IPS-18a (cell line): ENCODE data around the gene SOBP.

Source experiments
- H3K27ac ChIP-seq: one replicate; pipeline ENCODE4 v1.5.1; 2013; ENCODE audit warnings: low read length
- H3K27me3 ChIP-seq: one replicate; pipeline ENCODE4 v1.6.1; 2013; ENCODE audit warnings: mild to moderate bottlenecking, low read length; ENCODE audit not compliant: control insufficient read depth, insufficient read depth
- H3K36me3 ChIP-seq: one replicate; pipeline ENCODE4 v1.6.1; 2013; ENCODE audit warnings: low read depth, low read length; ENCODE audit not compliant: control insufficient read depth
- H3K4me1 ChIP-seq: one replicate; pipeline ENCODE4 v1.6.1; 2013; ENCODE audit warnings: low read depth, low read length; ENCODE audit not compliant: control insufficient read depth
- H3K4me3 ChIP-seq: one replicate; pipeline ENCODE4 v1.5.1; 2013; ENCODE audit warnings: low read length
- H3K9ac ChIP-seq: one replicate; pipeline ENCODE4 v1.6.1; 2013; ENCODE audit warnings: mild to moderate bottlenecking, low read length, moderate library complexity
- H3K9me3 ChIP-seq: one replicate; pipeline ENCODE4 v1.6.1; 2013; ENCODE audit warnings: low read depth, low read length; ENCODE audit not compliant: control insufficient read depth

SOBP gene

GRCh38 chr6:107707346-107708275 is 217.7 kb downstream of the SOBP start:
- no peak overlapping the region for H3K27ac ChIP-seq
- H3K9ac ChIP-seq: no peak overlapping the region
- H3K36me3 ChIP-seq: no peaks in the 10 kb centered on the region
- H3K27me3 ChIP-seq: no peaks in the 10 kb centered on the region
- no peak overlapping the region for H3K4me3 ChIP-seq
- H3K4me1 ChIP-seq: no peaks in the 10 kb centered on the region
- H3K9me3 ChIP-seq: no peaks in the 10 kb centered on the region

GRCh38 chr6:107708435-107708834 is 218.5 kb downstream of the SOBP start:
- Histone ChIP-seq H3K4me1 (no peaks in the 10 kb centered on the region), H3K9ac (no peak overlapping the region), H3K4me3 (no peak overlapping the region), H3K27me3 (no peaks in the 10 kb centered on the region), H3K9me3 (no peaks in the 10 kb centered on the region), H3K36me3 (no peaks in the 10 kb centered on the region), H3K27ac (no peak overlapping the region)

DNA sequence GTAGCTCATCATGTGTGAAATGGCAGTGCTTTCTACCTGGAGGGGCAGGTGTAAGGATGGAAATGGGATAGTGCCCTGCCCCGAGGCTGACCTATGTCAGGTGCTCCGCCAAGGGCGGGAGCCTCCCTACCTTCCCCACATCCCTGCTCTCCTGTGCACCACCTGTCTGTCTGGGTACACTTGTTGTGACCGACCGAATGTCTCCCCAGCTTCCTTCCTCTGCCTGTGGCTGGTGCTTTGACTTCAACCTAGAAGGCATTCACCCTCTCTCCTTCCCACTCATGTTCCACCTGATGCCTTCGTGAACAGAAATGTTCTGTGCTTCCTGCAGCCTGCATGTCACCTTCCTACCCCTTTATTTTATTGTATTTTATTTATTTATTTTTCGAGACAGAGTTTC is 219.4 kb downstream of the SOBP start:
- H3K4me1 ChIP-seq: no peaks in the 10 kb centered on the region
- H3K4me3 ChIP-seq: no peak overlapping the region
- no peaks in the 10 kb centered on the region for H3K27me3 ChIP-seq
- H3K9ac ChIP-seq: no peak overlapping the region
- no peaks in the 10 kb centered on the region for H3K36me3 ChIP-seq
- H3K27ac ChIP-seq: no peak overlapping the region
- no peaks in the 10 kb centered on the region for H3K9me3 ChIP-seq
